Measurements from ENCODE around the gene ROPN1L. TPM values are rescaled to one million over a fixed set of nuclear protein-coding genes. Genes with fewer than 3 reads are reported as not detected.
A peak's percentile ranks its signal among the peaks of the same experiment; 100 is the strongest.

Gene ROPN1L
- total and polyA plus RNA-seq, 2 of the 13 experiments (the other 11 are each of a cell fraction or from before 2014, with no cell fraction given): not detected

- TF ChIP-seq ZBTB46 (CRISPR knock-in tag; IDR thresholded peaks at IDR 0.05; ENCODE audit: borderline replicate concordance) (no peak), FIP1L1 (IDR thresholded peaks at IDR 0.05; ENCODE audit: borderline replicate concordance, insufficient read depth, low read depth, low read length) (no peak), SRSF4 (IDR thresholded peaks at IDR 0.05; ENCODE audit: low read depth, low read length, poor library complexity, severe bottlenecking) (no peak), ZNF33A (CRISPR knock-in tag; IDR thresholded peaks at IDR 0.05; ENCODE audit: borderline replicate concordance) (no peak), MAF1 (CRISPR knock-in tag; IDR thresholded peaks at IDR 0.05; ENCODE audit: borderline replicate concordance) (no peak), ZNF274 (CRISPR knock-in tag; IDR thresholded peaks at IDR 0.05) (peak; percentile 87), NFYC (CRISPR knock-in tag; IDR thresholded peaks at IDR 0.05) (no peak), ZNF343 (CRISPR knock-in tag; IDR thresholded peaks at IDR 0.05) (peak; percentile 48; the same call in 1 of the 2 replicates), KMT2B (CRISPR knock-in tag; IDR thresholded peaks at IDR 0.05) (no peak; the same call in 1 of the 2 replicates), CENPT (CRISPR knock-in tag; IDR thresholded peaks at IDR 0.05; ENCODE audit: low read depth) (no peak), TGIF2 (CRISPR knock-in tag; IDR thresholded peaks at IDR 0.05) (0 out of 2 replicates have a peak, but pooled peaks have one; percentile 26), ISL2 (CRISPR knock-in tag; IDR thresholded peaks at IDR 0.05) (peak; percentile 9; the same call in 1 of the 2 replicates), ZMYM3 (CRISPR knock-in tag; IDR thresholded peaks at IDR 0.05) (peak; percentile 12; the same call in 1 of the 2 replicates), CEBPB (IDR thresholded peaks at IDR 0.05; ENCODE audit: borderline replicate concordance, low read depth, low read length) (no peak), ATF5 (CRISPR knock-in tag; IDR thresholded peaks at IDR 0.05; ENCODE audit: low read depth) (no peak), SNAPC4 (CRISPR knock-in tag; IDR thresholded peaks at IDR 0.05) (no peak), ZNF660 (CRISPR knock-in tag; IDR thresholded peaks at IDR 0.05; ENCODE audit: borderline replicate concordance, low read depth) (no peak), ZSCAN9 (CRISPR knock-in tag; IDR thresholded peaks at IDR 0.05; ENCODE audit: borderline replicate concordance) (no peak), FOXO4 (CRISPR knock-in tag; conservative IDR thresholded peaks at IDR 0.05) (no peak), ZNF761 (CRISPR knock-in tag; conservative IDR thresholded peaks at IDR 0.05) (no peak)
Measured at GRCh38 chr5:10441083-10441991, at the start of gene ROPN1L (continued).
